C4-2B (cell line): Measurements from ENCODE around the gene ACADVL.

ENCODE experiments used
- CTCF ChIP-seq: fragments of 450-650 bp; conservative IDR thresholded peaks from 2 replicates; pipeline ENCODE4 v1.5.1; 2017; ENCODE audit warnings: mild to moderate bottlenecking
- ZFX ChIP-seq: fragments of 450-650 bp; IDR thresholded peaks from 2 replicates; pipeline ENCODE4 v1.6.1; 2017

- TF ChIP-seq CTCF = no peak
- no peak for TF ChIP-seq ZFX
Measured at GRCh38 chr17:7218758-7219157, 980 bp upstream of the ACADVL start.
